ENCODE measurements around the gene MMEL1.

DNA sequence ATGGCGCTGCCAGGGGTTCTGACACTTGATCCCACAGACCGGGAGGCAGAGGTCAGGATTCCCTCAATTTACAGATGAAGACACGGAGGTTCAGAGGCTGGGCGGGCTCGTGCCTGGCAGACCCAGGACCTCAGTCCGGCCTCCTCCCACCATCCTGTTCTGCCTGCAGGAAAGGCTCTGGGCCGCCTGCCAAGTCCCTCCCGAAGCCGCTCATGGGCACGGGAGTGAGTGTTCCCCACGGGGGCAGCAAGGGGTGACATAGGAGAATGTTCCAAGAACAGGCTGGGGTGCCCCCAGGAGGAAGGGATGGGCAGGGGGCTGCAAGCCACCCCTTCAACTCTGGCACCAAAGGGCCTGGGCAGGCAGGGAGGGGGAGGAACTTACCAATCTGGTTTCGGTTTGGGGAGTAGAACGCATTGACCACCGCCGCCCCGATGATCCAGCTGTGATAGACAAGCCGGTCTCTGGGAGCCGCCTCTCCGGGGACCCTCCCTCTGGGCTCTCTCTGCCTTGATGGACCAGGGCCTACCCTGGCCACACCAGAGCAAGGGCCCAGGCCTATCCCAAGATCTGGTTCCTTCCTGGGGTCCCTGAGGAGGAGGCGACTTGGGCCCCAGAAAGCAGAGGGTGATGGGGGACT, 38.7 kb downstream of the MMEL1 start:
- no peak for TF ChIP-seq EZH2 (IDR thresholded peaks at IDR 0.05; ENCODE audit: borderline replicate concordance)
- TF ChIP-seq, protein P1, sequence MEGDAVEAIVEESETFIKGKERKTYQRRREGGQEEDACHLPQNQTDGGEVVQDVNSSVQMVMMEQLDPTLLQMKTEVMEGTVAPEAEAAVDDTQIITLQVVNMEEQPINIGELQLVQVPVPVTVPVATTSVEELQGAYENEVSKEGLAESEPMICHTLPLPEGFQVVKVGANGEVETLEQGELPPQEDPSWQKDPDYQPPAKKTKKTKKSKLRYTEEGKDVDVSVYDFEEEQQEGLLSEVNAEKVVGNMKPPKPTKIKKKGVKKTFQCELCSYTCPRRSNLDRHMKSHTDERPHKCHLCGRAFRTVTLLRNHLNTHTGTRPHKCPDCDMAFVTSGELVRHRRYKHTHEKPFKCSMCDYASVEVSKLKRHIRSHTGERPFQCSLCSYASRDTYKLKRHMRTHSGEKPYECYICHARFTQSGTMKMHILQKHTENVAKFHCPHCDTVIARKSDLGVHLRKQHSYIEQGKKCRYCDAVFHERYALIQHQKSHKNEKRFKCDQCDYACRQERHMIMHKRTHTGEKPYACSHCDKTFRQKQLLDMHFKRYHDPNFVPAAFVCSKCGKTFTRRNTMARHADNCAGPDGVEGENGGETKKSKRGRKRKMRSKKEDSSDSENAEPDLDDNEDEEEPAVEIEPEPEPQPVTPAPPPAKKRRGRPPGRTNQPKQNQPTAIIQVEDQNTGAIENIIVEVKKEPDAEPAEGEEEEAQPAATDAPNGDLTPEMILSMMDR (IDR thresholded peaks at IDR 0.05; ENCODE audit: poor library complexity): no peak
- no peak for TF ChIP-seq EZH2phosphoT487 (IDR thresholded peaks at IDR 0.05; ENCODE audit: low read depth, severe bottlenecking, unreplicated experiment)

Measured in hepatocyte (in vitro differentiated cells).